ENCODE measurements around the gene AXIN1. TPM values are rescaled to one million over a fixed set of nuclear protein-coding genes. Genes with fewer than 3 reads are reported as not detected.

Gene AXIN1
- total and polyA plus RNA-seq, 9 of the 15 experiments (the other 6 are each of a cell fraction or from before 2014, with no cell fraction given): 0.42 to 58.0 (median 25.9) TPM

DNA sequence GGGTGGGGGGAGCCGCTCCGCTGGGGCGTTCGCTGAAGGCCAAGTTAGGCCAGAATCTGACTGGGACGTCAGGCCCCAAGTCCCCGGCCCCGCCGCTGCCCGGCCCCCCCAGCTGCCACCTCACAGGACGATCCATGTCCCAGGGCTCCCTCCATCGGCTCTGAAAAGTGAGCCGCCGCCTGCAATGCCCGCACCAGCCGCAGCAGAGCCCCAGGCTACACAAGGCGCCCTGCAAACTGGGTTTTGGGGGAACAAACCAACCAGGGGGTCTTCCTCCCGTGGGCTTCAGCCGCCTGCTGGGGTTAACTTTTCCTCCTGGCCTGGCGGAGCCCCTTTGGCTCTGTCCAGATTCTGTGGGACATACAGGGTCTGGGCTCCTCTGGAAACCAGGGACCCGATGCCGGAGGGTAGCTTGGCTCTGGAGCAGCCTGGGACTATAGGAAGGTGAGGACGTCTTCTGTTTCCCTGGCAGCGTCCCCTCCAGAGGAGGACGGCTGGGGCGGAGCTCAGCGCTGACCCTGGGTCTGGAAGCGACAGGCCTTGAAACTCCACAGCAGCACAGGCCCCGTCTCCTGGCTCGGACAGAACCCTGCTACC, 45.3 kb upstream of the AXIN1 start (continued):
- TF ChIP-seq PTRF (tag; IDR thresholded peaks at IDR 0.05): no peak
- TF ChIP-seq, protein P1, sequence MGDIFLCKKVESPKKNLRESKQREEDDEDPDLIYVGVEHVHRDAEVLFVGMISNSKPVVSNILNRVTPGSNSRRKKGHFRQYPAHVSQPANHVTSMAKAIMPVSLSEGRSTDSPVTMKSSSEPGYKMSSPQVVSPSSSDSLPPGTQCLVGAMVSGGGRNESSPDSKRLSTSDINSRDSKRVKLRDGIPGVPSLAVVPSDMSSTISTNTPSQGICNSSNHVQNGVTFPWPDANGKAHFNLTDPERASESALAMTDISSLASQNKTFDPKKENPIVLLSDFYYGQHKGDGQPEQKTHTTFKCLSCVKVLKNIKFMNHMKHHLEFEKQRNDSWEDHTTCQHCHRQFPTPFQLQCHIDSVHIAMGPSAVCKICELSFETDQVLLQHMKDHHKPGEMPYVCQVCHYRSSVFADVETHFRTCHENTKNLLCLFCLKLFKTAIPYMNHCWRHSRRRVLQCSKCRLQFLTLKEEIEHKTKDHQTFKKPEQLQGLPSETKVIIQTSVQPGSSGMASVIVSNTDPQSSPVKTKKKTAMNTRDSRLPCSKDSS (IDR thresholded peaks at IDR 0.05; ENCODE audit: low read depth, partially characterized antibody): no peak
- no peak for TF ChIP-seq ZNF311 (CRISPR knock-in tag; IDR thresholded peaks at IDR 0.05)
- TF ChIP-seq TEAD4 (IDR thresholded peaks at IDR 0.05; ENCODE audit: low read length): 0 out of 2 replicates have a peak, but pooled peaks have one; percentile 6
- TF ChIP-seq TEAD4 (CRISPR knock-in tag; IDR thresholded peaks at IDR 0.05; ENCODE audit: borderline replicate concordance): no peak
- TF ChIP-seq CBX2 (IDR thresholded peaks at IDR 0.05; ENCODE audit: insufficient read depth, low read length, poor library complexity, severe bottlenecking): no peak
- TF ChIP-seq, protein P2, sequence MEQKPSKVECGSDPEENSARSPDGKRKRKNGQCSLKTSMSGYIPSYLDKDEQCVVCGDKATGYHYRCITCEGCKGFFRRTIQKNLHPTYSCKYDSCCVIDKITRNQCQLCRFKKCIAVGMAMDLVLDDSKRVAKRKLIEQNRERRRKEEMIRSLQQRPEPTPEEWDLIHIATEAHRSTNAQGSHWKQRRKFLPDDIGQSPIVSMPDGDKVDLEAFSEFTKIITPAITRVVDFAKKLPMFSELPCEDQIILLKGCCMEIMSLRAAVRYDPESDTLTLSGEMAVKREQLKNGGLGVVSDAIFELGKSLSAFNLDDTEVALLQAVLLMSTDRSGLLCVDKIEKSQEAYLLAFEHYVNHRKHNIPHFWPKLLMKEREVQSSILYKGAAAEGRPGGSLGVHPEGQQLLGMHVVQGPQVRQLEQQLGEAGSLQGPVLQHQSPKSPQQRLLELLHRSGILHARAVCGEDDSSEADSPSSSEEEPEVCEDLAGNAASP (IDR thresholded peaks at IDR 0.05): no peak
- 0 out of 2 replicates have a peak, but pooled peaks have one; percentile 8 for TF ChIP-seq ZNF3 (CRISPR knock-in tag; IDR thresholded peaks at IDR 0.05)
- TF ChIP-seq, protein P3, sequence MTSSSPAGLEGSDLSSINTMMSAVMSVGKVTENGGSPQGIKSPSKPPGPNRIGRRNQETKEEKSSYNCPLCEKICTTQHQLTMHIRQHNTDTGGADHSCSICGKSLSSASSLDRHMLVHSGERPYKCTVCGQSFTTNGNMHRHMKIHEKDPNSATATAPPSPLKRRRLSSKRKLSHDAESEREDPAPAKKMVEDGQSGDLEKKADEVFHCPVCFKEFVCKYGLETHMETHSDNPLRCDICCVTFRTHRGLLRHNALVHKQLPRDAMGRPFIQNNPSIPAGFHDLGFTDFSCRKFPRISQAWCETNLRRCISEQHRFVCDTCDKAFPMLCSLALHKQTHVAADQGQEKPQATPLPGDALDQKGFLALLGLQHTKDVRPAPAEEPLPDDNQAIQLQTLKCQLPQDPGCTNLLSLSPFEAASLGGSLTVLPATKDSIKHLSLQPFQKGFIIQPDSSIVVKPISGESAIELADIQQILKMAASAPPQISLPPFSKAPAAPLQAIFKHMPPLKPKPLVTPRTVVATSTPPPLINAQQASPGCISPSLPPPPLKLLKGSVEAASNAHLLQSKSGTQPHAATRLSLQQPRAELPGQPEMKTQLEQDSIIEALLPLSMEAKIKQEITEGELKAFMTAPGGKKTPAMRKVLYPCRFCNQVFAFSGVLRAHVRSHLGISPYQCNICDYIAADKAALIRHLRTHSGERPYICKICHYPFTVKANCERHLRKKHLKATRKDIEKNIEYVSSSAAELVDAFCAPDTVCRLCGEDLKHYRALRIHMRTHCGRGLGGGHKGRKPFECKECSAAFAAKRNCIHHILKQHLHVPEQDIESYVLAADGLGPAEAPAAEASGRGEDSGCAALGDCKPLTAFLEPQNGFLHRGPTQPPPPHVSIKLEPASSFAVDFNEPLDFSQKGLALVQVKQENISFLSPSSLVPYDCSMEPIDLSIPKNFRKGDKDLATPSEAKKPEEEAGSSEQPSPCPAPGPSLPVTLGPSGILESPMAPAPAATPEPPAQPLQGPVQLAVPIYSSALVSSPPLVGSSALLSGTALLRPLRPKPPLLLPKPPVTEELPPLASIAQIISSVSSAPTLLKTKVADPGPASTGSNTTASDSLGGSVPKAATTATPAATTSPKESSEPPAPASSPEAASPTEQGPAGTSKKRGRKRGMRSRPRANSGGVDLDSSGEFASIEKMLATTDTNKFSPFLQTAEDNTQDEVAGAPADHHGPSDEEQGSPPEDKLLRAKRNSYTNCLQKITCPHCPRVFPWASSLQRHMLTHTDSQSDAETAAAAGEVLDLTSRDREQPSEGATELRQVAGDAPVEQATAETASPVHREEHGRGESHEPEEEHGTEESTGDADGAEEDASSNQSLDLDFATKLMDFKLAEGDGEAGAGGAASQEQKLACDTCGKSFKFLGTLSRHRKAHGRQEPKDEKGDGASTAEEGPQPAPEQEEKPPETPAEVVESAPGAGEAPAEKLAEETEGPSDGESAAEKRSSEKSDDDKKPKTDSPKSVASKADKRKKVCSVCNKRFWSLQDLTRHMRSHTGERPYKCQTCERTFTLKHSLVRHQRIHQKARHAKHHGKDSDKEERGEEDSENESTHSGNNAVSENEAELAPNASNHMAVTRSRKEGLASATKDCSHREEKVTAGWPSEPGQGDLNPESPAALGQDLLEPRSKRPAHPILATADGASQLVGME (CRISPR knock-in tag; IDR thresholded peaks at IDR 0.05): no peak
- no peak for TF ChIP-seq SMARCA5 (IDR thresholded peaks at IDR 0.05)
- TF ChIP-seq NFE2 (IDR thresholded peaks at IDR 0.05; ENCODE audit: low read depth): no peak
- TF ChIP-seq RHOXF2B (CRISPR knock-in tag; conservative IDR thresholded peaks at IDR 0.05): no peak
- no peak for TF ChIP-seq ZNF586 (CRISPR knock-in tag; conservative IDR thresholded peaks at IDR 0.05)
- TF ChIP-seq, protein P4, sequence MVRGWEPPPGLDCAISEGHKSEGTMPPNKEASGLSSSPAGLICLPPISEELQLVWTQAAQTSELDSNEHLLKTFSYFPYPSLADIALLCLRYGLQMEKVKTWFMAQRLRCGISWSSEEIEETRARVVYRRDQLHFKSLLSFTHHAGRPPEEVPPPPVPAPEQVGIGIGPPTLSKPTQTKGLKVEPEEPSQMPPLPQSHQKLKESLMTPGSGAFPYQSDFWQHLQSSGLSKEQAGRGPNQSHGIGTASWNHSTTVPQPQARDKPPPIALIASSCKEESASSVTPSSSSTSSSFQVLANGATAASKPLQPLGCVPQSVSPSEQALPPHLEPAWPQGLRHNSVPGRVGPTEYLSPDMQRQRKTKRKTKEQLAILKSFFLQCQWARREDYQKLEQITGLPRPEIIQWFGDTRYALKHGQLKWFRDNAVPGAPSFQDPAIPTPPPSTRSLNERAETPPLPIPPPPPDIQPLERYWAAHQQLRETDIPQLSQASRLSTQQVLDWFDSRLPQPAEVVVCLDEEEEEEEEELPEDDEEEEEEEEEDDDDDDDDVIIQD (CRISPR knock-in tag; IDR thresholded peaks at IDR 0.05): no peak
- no peak for TF ChIP-seq TGIF2 (CRISPR knock-in tag; IDR thresholded peaks at IDR 0.05)
- TF ChIP-seq TRIM28 (IDR thresholded peaks at IDR 0.05): no peak
- no peak for TF ChIP-seq NR2F6 (CRISPR knock-in tag; IDR thresholded peaks at IDR 0.05)
- no peak for TF ChIP-seq SMARCA4 (IDR thresholded peaks at IDR 0.05)
- no peak for TF ChIP-seq ETV1 (tag; conservative IDR thresholded peaks at IDR 0.05; ENCODE audit: low read depth)

Measured in K562 (cell line).